ENCODE results near the gene SETBP1. TPM values are rescaled to one million over a fixed set of nuclear protein-coding genes. Genes with fewer than 3 reads are reported as not detected.

Gene SETBP1
- polyA plus RNA-seq, 1 donor from 2014 or later = 16.8 TPM

- Mint-ChIP-seq H3K27ac (peak overlapping the region in 1 of 3 donors; percentile 40), H3K9me3 (peaks cover 0 to 1% (median 0%) of the 10 kb centered on the region in 3 donors), H3K4me1 (peaks cover 25 to 46% (median 31%) of the 10 kb centered on the region in 3 donors), H3K4me3 (no peak overlapping the region), H3K27me3 (no peaks in the 10 kb centered on the region), H3K36me3 (peaks cover 10% of the 10 kb centered on the region)
Measured at GRCh38 chr18:44938720-44939665, 258.3 kb downstream of the SETBP1 start.

GRCh38 chr18:44941516-44941915 lies 260.8 kb downstream of the SETBP1 start:
- peaks cover 28 to 52% (median 29%) of the 10 kb centered on the region in 3 donors for H3K4me1 Mint-ChIP-seq
- no peak overlapping the region for H3K4me3 Mint-ChIP-seq
- H3K36me3 Mint-ChIP-seq = peaks cover 12% of the 10 kb centered on the region
- peaks cover 0 to 1% (median 0%) of the 10 kb centered on the region in 3 donors for H3K9me3 Mint-ChIP-seq
- no peaks in the 10 kb centered on the region for H3K27me3 Mint-ChIP-seq
- H3K27ac Mint-ChIP-seq = no peak overlapping the region

GRCh38 chr18:44942073-44942472 lies 261.4 kb downstream of the SETBP1 start:
- Mint-ChIP-seq H3K27me3 (no peaks in the 10 kb centered on the region), H3K36me3 (peaks cover 11% of the 10 kb centered on the region), H3K4me3 (no peak overlapping the region), H3K9me3 (peaks cover 0 to 1% (median 0%) of the 10 kb centered on the region in 3 donors), H3K4me1 (peaks cover 26 to 58% (median 27%) of the 10 kb centered on the region in 3 donors), H3K27ac (peak overlapping the region in 1 of 3 donors; percentile 62)

GRCh38 chr18:44943311-44943881 lies 262.7 kb downstream of the SETBP1 start:
- H3K27ac Mint-ChIP-seq = no peak overlapping the region
- H3K36me3 Mint-ChIP-seq = peaks cover 8% of the 10 kb centered on the region
- peaks cover 0 to 1% (median 0%) of the 10 kb centered on the region in 3 donors for H3K9me3 Mint-ChIP-seq
- H3K4me1 Mint-ChIP-seq = peaks cover 25 to 52% (median 25%) of the 10 kb centered on the region in 3 donors
- no peak overlapping the region for H3K4me3 Mint-ChIP-seq
- H3K27me3 Mint-ChIP-seq = no peaks in the 10 kb centered on the region

- H3K36me3 Mint-ChIP-seq = peaks cover 12% of the 10 kb centered on the region
- peaks cover 0 to 1% (median 0%) of the 10 kb centered on the region in 3 donors for H3K9me3 Mint-ChIP-seq
- H3K4me1 Mint-ChIP-seq = peaks cover 18 to 42% (median 19%) of the 10 kb centered on the region in 3 donors
- H3K4me3 Mint-ChIP-seq = no peak overlapping the region
- H3K27me3 Mint-ChIP-seq = no peaks in the 10 kb centered on the region
- no peak overlapping the region for H3K27ac Mint-ChIP-seq
Measured at GRCh38 chr18:44944461-44944860, 263.8 kb downstream of the SETBP1 start.

GRCh38 chr18:44945888-44946401 lies 265.3 kb downstream of the SETBP1 start:
- no peaks in the 10 kb centered on the region for H3K27me3 Mint-ChIP-seq
- H3K36me3 Mint-ChIP-seq = peaks cover 13% of the 10 kb centered on the region
- peaks cover 0 to 1% (median 0%) of the 10 kb centered on the region in 3 donors for H3K9me3 Mint-ChIP-seq
- H3K4me1 Mint-ChIP-seq = peaks cover 10 to 33% (median 18%) of the 10 kb centered on the region in 3 donors
- H3K4me3 Mint-ChIP-seq = no peak overlapping the region
- H3K27ac Mint-ChIP-seq = peak overlapping the region in 2 of 3 donors; percentile 9 to 93

- no peaks in the 10 kb centered on the region for H3K9me3 Mint-ChIP-seq
- no peaks in the 10 kb centered on the region for H3K27me3 Mint-ChIP-seq
- peaks cover 10% of the 10 kb centered on the region for H3K36me3 Mint-ChIP-seq
- peak overlapping the region in 2 of 3 donors; percentile 9 to 93 for H3K27ac Mint-ChIP-seq
- H3K4me1 Mint-ChIP-seq = peaks cover 10 to 29% (median 12%) of the 10 kb centered on the region in 3 donors
- no peak overlapping the region for H3K4me3 Mint-ChIP-seq
Measured at GRCh38 chr18:44946529-44947113, 265.9 kb downstream of the SETBP1 start.

- Mint-ChIP-seq H3K9me3 (no peaks in the 10 kb centered on the region), H3K4me3 (no peak overlapping the region), H3K27ac (peak overlapping the region in 1 of 3 donors; percentile 38), H3K27me3 (no peaks in the 10 kb centered on the region), H3K4me1 (peaks cover 4 to 21% (median 14%) of the 10 kb centered on the region in 3 donors), H3K36me3 (peaks cover 19% of the 10 kb centered on the region)
Measured at GRCh38 chr18:44949967-44950366, 269.3 kb downstream of the SETBP1 start.

GRCh38 chr18:44950685-44951195 lies 270.1 kb downstream of the SETBP1 start:
- Mint-ChIP-seq H3K27me3 (no peaks in the 10 kb centered on the region), H3K9me3 (no peaks in the 10 kb centered on the region), H3K27ac (no peak overlapping the region), H3K36me3 (peaks cover 19% of the 10 kb centered on the region), H3K4me3 (peak overlapping the region in 1 of 4 donors; percentile 28), H3K4me1 (peaks cover 4 to 22% (median 14%) of the 10 kb centered on the region in 3 donors)

- H3K9me3 Mint-ChIP-seq = no peaks in the 10 kb centered on the region
- H3K27me3 Mint-ChIP-seq = no peaks in the 10 kb centered on the region
- H3K4me1 Mint-ChIP-seq = peaks cover 8 to 23% (median 11%) of the 10 kb centered on the region in 3 donors
- no peak overlapping the region for H3K27ac Mint-ChIP-seq
- no peak overlapping the region for H3K4me3 Mint-ChIP-seq
- H3K36me3 Mint-ChIP-seq = peaks cover 19% of the 10 kb centered on the region
Measured at GRCh38 chr18:44951748-44952147, 271.1 kb downstream of the SETBP1 start.

GRCh38 chr18:44954257-44954656 lies 273.6 kb downstream of the SETBP1 start:
- Mint-ChIP-seq H3K9me3 (no peaks in the 10 kb centered on the region), H3K27me3 (no peaks in the 10 kb centered on the region), H3K27ac (no peak overlapping the region), H3K4me1 (peaks cover 11 to 22% (median 15%) of the 10 kb centered on the region in 3 donors), H3K4me3 (no peak overlapping the region), H3K36me3 (peaks cover 28% of the 10 kb centered on the region)

- Mint-ChIP-seq H3K27ac (peak overlapping the region in 1 of 3 donors; percentile 65), H3K4me3 (no peak overlapping the region)
Measured at GRCh38 chr18:44955825-44956224, 275.1 kb downstream of the SETBP1 start.

GRCh38 chr18:44957025-44957424 lies 276.3 kb downstream of the SETBP1 start:
- Mint-ChIP-seq H3K27me3 (no peaks in the 10 kb centered on the region), H3K9me3 (no peaks in the 10 kb centered on the region), H3K27ac (no peak overlapping the region), H3K36me3 (peaks cover 31% of the 10 kb centered on the region), H3K4me3 (no peak overlapping the region), H3K4me1 (peaks cover 18 to 32% (median 20%) of the 10 kb centered on the region in 3 donors)

More at GRCh38 chr18:44955825-44956224, 275.1 kb downstream of the SETBP1 start:
- H3K36me3 Mint-ChIP-seq = peaks cover 27% of the 10 kb centered on the region
- no peaks in the 10 kb centered on the region for H3K27me3 Mint-ChIP-seq
- H3K4me1 Mint-ChIP-seq = peaks cover 14 to 23% (median 16%) of the 10 kb centered on the region in 3 donors
- no peaks in the 10 kb centered on the region for H3K9me3 Mint-ChIP-seq

GRCh38 chr18:44957461-44957860 lies 276.8 kb downstream of the SETBP1 start:
- peaks cover 32% of the 10 kb centered on the region for H3K36me3 Mint-ChIP-seq
- H3K9me3 Mint-ChIP-seq = no peaks in the 10 kb centered on the region
- H3K27ac Mint-ChIP-seq = no peak overlapping the region
- H3K4me1 Mint-ChIP-seq = peaks cover 18 to 33% (median 22%) of the 10 kb centered on the region in 3 donors
- no peak overlapping the region for H3K4me3 Mint-ChIP-seq
- H3K27me3 Mint-ChIP-seq = no peaks in the 10 kb centered on the region

Data from IgD-negative memory B cell (primary cell).